BJ (cell line): ENCODE measurements around the gene FSTL4. TPM values are rescaled to one million over a fixed set of nuclear protein-coding genes. Genes with fewer than 3 reads are reported as not detected.

ENCODE experiments used
- CTCF ChIA-PET: fragments of 350-600 bp; formaldehyde crosslinking; extraction: SDS; loops from one replicate; lab custom pipeline; 2021; ENCODE audit warnings: antibody characterized with exemption, inconsistent platforms; lab: Yijun Ruan, JAX
- POLR2A ChIA-PET: fragments of 300-600 bp; sonication (Branson Sonifier 250); formaldehyde crosslinking; extraction: SDS; loops from one replicate; lab custom pipeline; 2021; ENCODE audit warnings: antibody characterized with exemption; lab: Charles Lee
- DNase-seq: peaks from one replicate; pipeline ENCODE4 v3.0.0-alpha.2; 2011; ENCODE audit warnings: low read depth
- H3K27me3 ChIP-seq: 2 replicates; pipeline ENCODE4 v1.6.0; 2011; ENCODE audit warnings: low read length; ENCODE audit not compliant: control insufficient read depth, insufficient read depth
- H3K36me3 ChIP-seq: 2 replicates; pipeline ENCODE4 v1.5.1; 2011; ENCODE audit warnings: low read length; ENCODE audit not compliant: control insufficient read depth, insufficient read depth
- H3K4me3 ChIP-seq: 2 replicates; pipeline ENCODE4 v1.5.1; 2011; ENCODE audit warnings: low read depth, mild to moderate bottlenecking, control low read depth, low read length
- CTCF ChIP-seq: IDR thresholded peaks from 2 replicates; pipeline ENCODE4 v1.5.1; 2011; ENCODE audit warnings: low read depth, mild to moderate bottlenecking, control low read depth, inconsistent platforms, low read length, moderate library complexity; ENCODE audit not compliant: insufficient read depth
- polyA plus RNA-seq: library from polyadenylated mRNA; depleted of rRNA; stranded (reverse); fragments of >200 nt; gene quantifications from 2 replicates; pipeline ENCODE4 v1.2.3, GENCODE V29; 2011

FSTL4 gene
- polyA plus RNA-seq, 1 experiment = not detected

- POLR2A ChIA-PET = no interaction called here
- H3K36me3 ChIP-seq = no peaks in the 10 kb centered on the region
- DNase-seq = no peak
- peaks cover 2% of the 10 kb centered on the region for H3K27me3 ChIP-seq
- no peak overlapping the region for H3K4me3 ChIP-seq
- TF ChIP-seq CTCF = no peak
- CTCF ChIA-PET = no interaction called here
Observed at GRCh38 chr5:133336121-133336968, 276.0 kb downstream of the FSTL4 start.

- no peak for TF ChIP-seq CTCF
- Histone ChIP-seq H3K4me3 (no peak overlapping the region), H3K36me3 (no peaks in the 10 kb centered on the region), H3K27me3 (peaks cover 2% of the 10 kb centered on the region)
- no peak for DNase-seq
- ChIA-PET POLR2A (no interaction called here), CTCF (no interaction called here)
Observed at GRCh38 chr5:133334796-133335639, 277.3 kb downstream of the FSTL4 start.

GRCh38 chr5:133333326-133334150 lies 278.8 kb downstream of the FSTL4 start:
- ChIA-PET POLR2A (no interaction called here), CTCF (interaction anchor here (1.0 kb wide), 1 partner anchor 13 kb away, joined by 3 read pairs; no protein-coding TSS in a partner anchor)
- no peak for DNase-seq
- TF ChIP-seq CTCF = no peak
- Histone ChIP-seq H3K27me3 (peaks cover under 1% of the 10 kb centered on the region), H3K36me3 (no peaks in the 10 kb centered on the region), H3K4me3 (no peak overlapping the region)

GRCh38 chr5:133332439-133333024 lies 279.8 kb downstream of the FSTL4 start:
- TF ChIP-seq CTCF = no peak
- DNase-seq = no peak
- Histone ChIP-seq H3K36me3 (no peaks in the 10 kb centered on the region), H3K27me3 (no peaks in the 10 kb centered on the region; the same call in none of the 2 replicates), H3K4me3 (no peak overlapping the region)
- CTCF ChIA-PET = interaction anchor here (1.0 kb wide), 1 partner anchor 12 kb away, joined by 3 read pairs; no protein-coding TSS in a partner anchor
- POLR2A ChIA-PET = no interaction called here
